Stimulated activated effector memory CD8-positive, alpha-beta T cell treated with anti-CD3 and anti-CD28 coated beads, Interleukin-12 subunit alpha, Interleukin-12 subunit beta, amount 100 ng/mL, for 72 hours (primary cell): ENCODE measurements around the gene WNT6.
A peak's percentile ranks its signal among the peaks of the same experiment; 100 is the strongest.

Source experiments
- ATAC-seq: fragments of 150-1000 bp; cut with Tn5 transposase; 2 replicates; pipeline ENCODE4 v1.10.0; 2021
- DNase-seq, 2 donors: peaks; one replicate each; pipeline ENCODE4 v3.0.0; 2021 to 2022; ENCODE audit warnings: low spot score in 2 of 2
- H3K27ac Mint-ChIP-seq: one replicate; pipeline ENCODE4 v1.8.0; 2022; ENCODE audit warnings: mild to moderate bottlenecking, mixed read lengths
- H3K36me3 Mint-ChIP-seq: one replicate; pipeline ENCODE4 v1.8.0; 2022; ENCODE audit warnings: mild to moderate bottlenecking, mixed read lengths
- H3K4me1 Mint-ChIP-seq: one replicate; pipeline ENCODE4 v1.8.0; 2022; ENCODE audit warnings: mixed read lengths
- H3K4me3 Mint-ChIP-seq: one replicate; pipeline ENCODE4 v1.8.0; 2022; ENCODE audit warnings: mild to moderate bottlenecking, mixed read lengths
- H3K9me3 Mint-ChIP-seq: one replicate; pipeline ENCODE4 v1.8.0; 2022; ENCODE audit warnings: mixed read lengths

WNT6 gene

DNA sequence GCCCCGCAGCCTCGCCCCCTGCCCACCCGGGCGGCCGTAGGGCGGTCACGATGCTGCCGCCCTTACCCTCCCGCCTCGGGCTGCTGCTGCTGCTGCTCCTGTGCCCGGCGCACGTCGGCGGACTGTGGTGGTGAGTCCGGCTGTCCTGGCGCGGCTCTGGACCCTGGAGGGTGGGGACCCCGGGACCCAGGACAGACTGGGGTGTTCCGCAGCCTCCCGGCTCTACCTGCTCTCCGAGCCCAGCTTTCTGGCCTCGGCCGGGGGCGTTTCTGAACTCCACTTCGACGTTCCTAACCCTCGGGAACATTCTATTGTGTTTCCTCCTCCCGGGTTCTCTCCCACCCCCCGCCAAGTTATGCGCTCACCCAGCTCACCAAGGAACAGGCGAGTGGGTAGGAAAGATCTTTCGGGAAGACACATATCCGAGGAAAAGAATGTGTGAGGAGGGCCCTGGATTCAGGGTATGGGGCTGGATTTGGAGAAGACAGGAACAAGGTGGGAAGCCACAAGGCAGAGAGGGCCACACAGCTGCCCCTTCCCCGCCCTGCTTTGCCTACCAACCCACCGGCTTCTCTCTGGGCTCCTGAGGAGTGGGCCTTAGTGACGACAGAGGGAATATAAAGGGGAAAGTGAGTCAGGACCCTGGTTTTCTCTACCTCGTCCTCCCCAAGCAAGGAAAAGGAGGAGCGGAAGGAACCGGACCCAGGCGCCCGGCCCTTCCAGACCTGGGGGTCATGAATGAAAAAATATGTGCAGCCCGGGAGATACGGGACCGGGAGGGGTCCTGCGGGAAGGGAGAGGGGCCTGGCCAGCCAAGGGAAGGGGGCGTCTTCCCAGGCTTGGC lies 605 bp downstream of the WNT6 start:
- Mint-ChIP-seq H3K4me3 (peak overlapping the region; percentile 67), H3K4me1 (peaks cover 26% of the 10 kb centered on the region), H3K27ac (no peak overlapping the region), H3K9me3 (no peaks in the 10 kb centered on the region), H3K36me3 (no peaks in the 10 kb centered on the region)
- DNase-seq (no peak), ATAC-seq (no peak)

DNA sequence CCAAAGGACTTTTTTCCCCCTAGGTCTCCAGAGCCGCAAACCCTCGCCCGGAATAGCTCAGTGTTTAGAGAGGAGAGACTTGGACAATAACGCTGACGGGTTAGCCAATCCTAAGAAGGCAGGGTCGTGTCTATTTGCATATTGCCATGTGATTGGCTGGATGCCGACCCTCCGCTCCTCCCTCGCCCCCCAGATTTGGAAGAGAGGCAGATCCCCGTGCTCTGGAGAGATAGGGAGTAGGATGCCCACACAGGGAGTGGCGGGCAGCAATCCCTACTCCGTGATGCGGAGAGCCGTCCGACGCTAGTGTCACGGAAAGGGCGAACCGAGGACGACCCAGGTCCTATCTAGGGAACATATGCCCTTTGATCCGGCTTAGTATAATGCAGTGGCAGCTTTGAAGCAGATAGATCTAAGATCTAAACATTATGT lies 1.4 kb downstream of the WNT6 start:
- Mint-ChIP-seq H3K4me1 (peaks cover 25% of the 10 kb centered on the region), H3K27ac (no peak overlapping the region)

DNA sequence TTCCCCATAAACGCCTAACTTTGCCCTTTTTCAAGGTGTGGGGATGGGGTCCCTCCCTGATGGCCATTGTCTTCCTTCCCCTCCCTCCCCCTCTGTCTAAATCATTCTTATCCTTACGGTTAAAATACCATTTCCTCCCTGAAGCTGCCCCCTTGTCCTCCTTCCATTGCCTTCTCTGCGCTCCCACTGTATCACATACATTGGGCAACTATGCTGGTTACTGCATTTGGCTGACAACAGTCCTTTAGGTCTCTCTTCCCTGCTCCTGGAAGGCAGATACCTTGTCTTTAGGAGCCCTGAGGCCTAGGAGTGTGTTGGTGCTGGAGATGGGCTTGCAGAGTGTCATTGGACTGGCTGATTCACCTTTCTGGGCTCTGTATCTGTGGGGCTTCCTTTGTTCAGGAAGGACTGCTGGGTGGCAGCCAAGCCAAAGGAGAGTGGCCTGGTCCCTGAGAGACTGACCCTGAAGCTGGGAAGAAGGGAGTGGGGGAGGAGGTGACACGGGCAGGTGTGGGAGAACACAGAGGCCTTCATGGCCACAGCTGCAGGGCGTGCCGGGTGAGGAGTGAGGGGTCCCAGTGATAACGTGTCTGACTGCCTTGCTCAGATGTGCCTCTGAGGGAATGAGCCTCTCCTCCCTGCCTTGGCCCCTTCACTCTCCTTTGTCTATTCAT lies 2.2 kb downstream of the WNT6 start:
- Mint-ChIP-seq H3K9me3 (no peaks in the 10 kb centered on the region), H3K36me3 (no peaks in the 10 kb centered on the region), H3K27ac (no peak overlapping the region), H3K4me1 (peaks cover 16% of the 10 kb centered on the region), H3K4me3 (no peak overlapping the region)
- DNase-seq, result no peak
- no peak for ATAC-seq

More for the DNA sequence above, 1.4 kb downstream of the WNT6 start:
- Mint-ChIP-seq H3K36me3 (no peaks in the 10 kb centered on the region), H3K4me3 (peak overlapping the region; percentile 67), H3K9me3 (no peaks in the 10 kb centered on the region)
- no peak for DNase-seq
- no peak for ATAC-seq

DNA sequence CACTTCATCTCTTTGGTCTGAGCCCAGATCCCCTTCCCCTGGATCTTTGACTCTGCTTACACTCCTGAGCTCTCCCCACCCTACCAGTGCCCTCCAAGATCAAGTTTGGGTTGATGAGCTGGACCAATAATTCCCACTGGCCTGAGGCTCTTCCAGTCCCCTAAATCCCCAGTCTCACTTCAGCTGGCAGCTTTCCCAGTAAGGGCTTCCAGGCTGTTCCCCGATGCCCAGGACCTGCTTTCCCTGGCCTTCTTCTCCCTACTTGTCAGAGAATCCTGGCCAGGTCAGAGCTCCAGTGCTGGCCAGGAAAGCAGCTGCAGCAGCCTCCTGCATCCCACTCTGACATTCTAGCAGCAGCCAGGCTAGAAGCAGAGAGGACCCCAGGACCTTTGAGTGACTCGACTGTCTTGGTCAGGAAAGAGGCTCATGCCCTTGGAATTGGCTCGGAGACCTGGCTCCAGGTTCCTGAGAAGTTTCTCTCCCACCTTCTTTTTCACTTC lies 3.5 kb downstream of the WNT6 start:
- no peak for DNase-seq
- Mint-ChIP-seq H3K36me3 (no peaks in the 10 kb centered on the region), H3K4me3 (no peak overlapping the region), H3K9me3 (no peaks in the 10 kb centered on the region), H3K4me1 (peaks cover 14% of the 10 kb centered on the region), H3K27ac (no peak overlapping the region)
- no peak for ATAC-seq

DNA sequence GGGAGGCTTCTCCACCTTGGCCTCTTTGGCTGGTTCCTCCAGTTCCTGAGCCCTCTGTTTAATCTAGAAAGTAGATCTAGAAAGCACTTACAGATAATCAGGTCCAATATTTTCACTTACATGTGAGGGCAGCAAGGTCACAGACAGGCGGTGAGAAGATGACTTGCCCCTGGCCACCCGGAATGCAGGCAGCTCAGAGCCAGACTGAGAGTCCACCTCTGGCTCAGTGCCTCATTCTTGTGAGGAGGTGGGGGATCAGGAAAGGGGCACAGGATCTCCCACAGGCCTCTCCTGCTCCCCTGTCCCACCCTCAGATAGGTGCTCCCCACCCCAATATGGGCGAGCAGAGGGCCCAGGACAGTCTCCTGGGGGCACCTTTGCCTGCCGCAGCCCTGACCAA lies 5.8 kb downstream of the WNT6 start:
- no peaks in the 10 kb centered on the region for H3K36me3 Mint-ChIP-seq
- ATAC-seq (no peak), DNase-seq (no peak)
- H3K4me3 Mint-ChIP-seq, result no peak overlapping the region
- H3K4me1 Mint-ChIP-seq, result peaks cover 8% of the 10 kb centered on the region
- H3K27ac Mint-ChIP-seq, result no peak overlapping the region
- no peaks in the 10 kb centered on the region for H3K9me3 Mint-ChIP-seq

DNA sequence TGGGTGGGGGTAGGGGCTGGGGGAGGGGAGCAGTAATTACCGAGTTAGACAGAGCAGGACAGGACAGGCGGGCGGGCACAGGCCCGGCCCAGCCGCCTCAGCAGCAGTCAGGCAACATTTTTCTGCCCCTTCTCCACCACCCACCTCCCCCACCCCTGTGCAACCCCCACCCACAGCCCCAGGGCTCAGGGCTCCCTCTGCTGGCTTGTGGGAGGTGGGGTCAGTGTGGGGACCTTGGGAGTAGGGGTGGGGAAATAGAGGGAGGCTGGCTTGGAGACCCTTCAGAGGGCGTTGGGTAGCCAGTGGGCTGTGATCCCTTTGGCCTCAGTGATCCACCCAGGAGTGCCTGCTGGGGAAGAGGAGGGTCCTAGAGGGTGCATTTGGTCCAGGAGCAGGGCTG lies 6.4 kb downstream of the WNT6 start:
- DNase-seq, result no peak
- Mint-ChIP-seq H3K9me3 (no peaks in the 10 kb centered on the region), H3K4me3 (no peak overlapping the region), H3K4me1 (peaks cover 2% of the 10 kb centered on the region), H3K27ac (no peak overlapping the region), H3K36me3 (no peaks in the 10 kb centered on the region)
- no peak for ATAC-seq

DNA sequence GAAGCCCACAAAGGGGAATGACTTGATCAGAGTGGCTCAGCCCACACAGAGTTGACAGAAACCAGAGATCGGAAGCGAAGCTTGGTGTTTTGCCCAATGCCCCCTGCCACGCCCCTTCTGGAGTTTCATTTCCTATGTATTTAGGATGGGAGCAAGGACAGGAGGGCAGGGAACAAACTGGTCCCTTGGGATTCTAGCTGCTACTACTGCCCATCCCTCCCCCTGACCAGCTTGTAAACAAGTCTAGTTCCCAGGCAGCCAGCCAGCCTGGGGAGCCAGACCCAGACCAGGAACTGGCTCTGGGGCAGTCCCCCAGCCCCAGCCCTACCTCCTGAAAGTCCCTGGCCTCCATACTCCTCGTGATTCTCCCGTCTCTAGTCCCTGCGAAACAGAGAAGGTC lies 8.3 kb downstream of the WNT6 start:
- H3K9me3 Mint-ChIP-seq, result no peaks in the 10 kb centered on the region
- peaks cover 16% of the 10 kb centered on the region for H3K4me1 Mint-ChIP-seq
- H3K4me3 Mint-ChIP-seq, result no peak overlapping the region
- DNase-seq, result no peak
- ATAC-seq, result no peak
- no peaks in the 10 kb centered on the region for H3K36me3 Mint-ChIP-seq
- H3K27ac Mint-ChIP-seq, result no peak overlapping the region

DNA sequence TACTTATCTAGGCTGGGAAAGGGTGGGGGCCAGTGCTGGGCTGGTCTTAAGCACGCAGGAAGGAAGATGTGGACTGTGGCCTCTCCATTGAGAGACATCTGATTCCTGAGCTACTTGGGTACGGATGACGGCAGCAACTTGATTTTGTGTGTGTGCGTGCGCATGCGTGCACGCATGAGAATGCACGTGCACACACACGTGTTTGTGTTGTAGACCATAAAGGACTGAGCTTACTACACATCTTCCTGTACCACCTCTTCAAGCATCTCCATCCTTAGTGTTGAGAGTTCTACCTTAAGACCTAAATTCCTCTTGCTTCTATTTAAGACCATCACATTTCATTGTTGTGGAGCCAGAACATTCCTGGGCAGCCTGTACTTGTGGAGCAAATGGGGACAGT lies 9.5 kb downstream of the WNT6 start:
- Mint-ChIP-seq H3K27ac (no peak overlapping the region), H3K4me3 (no peak overlapping the region), H3K4me1 (peaks cover 20% of the 10 kb centered on the region), H3K36me3 (no peaks in the 10 kb centered on the region), H3K9me3 (no peaks in the 10 kb centered on the region)
- no peak for ATAC-seq
- DNase-seq, result no peak

DNA sequence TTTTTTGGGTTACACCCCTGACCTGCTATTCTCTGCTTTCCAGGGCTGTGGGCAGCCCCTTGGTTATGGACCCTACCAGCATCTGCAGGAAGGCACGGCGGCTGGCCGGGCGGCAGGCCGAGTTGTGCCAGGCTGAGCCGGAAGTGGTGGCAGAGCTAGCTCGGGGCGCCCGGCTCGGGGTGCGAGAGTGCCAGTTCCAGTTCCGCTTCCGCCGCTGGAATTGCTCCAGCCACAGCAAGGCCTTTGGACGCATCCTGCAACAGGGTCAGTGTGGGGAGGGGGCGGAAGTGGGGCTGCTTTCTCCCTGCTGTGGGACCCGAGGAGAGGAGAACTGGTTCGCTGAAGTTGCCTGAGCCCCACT lies 11.4 kb downstream of the WNT6 start:
- Mint-ChIP-seq H3K27ac (no peak overlapping the region), H3K4me3 (peak overlapping the region; percentile 67), H3K9me3 (no peaks in the 10 kb centered on the region), H3K36me3 (no peaks in the 10 kb centered on the region), H3K4me1 (peaks cover 20% of the 10 kb centered on the region)
- ATAC-seq (no peak), DNase-seq (no peak)

DNA sequence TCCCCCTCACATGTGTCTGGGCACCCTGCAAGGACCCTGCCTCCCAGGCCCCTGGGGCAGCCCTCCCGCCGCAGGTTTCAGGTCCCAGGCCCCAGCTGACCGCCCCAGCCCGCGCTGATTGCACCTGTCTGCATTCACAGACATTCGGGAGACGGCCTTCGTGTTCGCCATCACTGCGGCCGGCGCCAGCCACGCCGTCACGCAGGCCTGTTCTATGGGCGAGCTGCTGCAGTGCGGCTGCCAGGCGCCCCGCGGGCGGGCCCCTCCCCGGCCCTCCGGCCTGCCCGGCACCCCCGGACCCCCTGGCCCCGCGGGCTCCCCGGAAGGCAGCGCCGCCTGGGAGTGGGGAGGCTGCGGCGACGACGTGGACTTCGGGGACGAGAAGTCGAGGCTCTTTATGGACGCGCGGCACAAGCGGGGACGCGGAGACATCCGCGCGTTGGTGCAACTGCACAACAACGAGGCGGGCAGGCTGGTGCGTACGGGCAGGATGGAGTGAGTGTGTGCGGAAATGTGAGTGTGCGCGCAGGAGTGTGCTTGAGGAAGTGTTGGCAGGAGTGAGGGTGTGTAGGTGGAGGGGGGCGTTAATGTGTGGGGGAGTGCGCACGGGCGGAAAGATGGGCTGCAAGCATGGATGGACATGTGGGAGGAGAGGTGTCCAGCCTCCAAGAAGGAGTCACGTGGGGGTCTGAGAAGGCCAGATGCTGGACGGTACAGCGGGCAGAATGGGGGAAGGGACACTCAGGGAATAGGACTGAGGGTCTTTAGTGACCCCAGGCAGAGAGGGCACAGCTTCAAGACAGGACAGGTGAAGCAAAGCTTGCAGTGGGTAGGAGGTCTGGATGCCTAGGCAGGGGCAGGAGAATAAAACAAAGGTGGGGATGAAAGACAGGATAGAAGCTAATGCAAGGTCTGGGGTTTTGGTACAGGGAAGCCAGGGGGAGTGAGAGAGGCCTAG lies 12.0 kb downstream of the WNT6 start:
- no peaks in the 10 kb centered on the region for H3K9me3 Mint-ChIP-seq
- no peaks in the 10 kb centered on the region for H3K36me3 Mint-ChIP-seq
- H3K4me3 Mint-ChIP-seq, result peak overlapping the region; percentile 67
- DNase-seq (no peak), ATAC-seq (peak; percentile 42)
- H3K27ac Mint-ChIP-seq, result no peak overlapping the region
- peaks cover 24% of the 10 kb centered on the region for H3K4me1 Mint-ChIP-seq

DNA sequence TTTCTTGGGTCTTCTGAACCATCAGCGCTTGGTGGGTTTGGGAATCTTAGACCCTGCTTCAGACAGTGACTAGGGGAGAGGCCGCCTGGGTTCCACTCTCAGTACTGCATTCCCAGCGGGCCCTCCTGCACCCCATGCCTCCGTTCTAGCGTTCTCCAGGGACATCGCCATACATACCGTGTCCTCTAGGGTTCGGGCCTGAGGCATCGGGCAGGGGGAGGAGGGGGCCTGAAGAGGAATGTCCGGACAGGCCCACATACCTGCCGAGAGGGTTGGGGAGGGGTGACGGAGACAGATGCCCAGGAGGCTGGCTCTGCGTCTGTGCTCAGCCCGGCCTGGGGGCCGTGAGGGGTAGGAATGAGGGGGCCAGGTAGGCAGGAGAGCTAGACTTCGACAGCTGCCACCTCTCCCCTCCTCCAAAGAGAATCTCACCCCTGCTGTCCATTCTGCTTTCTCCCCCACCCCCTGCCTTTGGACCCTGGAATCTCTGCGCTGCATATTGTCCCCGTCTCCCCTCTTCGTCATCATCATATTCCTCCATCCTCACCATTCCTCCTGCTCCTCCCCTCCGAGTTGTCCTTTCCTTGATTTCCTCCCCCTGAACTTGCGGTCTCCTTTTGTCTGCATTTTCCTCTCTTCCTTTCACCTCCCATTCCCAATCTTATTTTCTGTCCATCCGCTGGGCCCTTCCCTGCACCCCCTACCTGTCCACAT lies 13.2 kb downstream of the WNT6 start:
- Mint-ChIP-seq H3K4me1 (peaks cover 31% of the 10 kb centered on the region), H3K4me3 (peak overlapping the region; percentile 67), H3K9me3 (no peaks in the 10 kb centered on the region), H3K27ac (no peak overlapping the region), H3K36me3 (no peaks in the 10 kb centered on the region)
- DNase-seq (no peak), ATAC-seq (no peak)

DNA sequence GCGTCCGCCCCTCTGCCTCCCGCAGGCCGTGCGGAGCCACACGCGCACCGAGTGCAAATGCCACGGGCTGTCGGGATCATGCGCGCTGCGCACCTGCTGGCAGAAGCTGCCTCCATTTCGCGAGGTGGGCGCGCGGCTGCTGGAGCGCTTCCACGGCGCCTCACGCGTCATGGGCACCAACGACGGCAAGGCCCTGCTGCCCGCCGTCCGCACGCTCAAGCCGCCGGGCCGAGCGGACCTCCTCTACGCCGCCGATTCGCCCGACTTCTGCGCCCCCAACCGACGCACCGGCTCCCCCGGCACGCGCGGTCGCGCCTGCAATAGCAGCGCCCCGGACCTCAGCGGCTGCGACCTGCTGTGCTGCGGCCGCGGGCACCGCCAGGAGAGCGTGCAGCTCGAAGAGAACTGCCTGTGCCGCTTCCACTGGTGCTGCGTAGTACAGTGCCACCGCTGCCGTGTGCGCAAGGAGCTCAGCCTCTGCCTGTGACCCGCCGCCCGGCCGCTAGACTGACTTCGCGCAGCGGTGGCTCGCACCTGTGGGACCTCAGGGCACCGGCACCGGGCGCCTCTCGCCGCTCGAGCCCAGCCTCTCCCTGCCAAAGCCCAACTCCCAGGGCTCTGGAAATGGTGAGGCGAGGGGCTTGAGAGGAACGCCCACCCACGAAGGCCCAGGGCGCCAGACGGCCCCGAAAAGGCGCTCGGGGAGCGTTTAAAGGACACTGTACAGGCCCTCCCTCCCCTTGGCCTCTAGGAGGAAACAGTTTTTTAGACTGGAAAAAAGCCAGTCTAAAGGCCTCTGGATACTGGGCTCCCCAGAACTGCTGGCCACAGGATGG lies 14.0 kb downstream of the WNT6 start:
- no peaks in the 10 kb centered on the region for H3K9me3 Mint-ChIP-seq
- peak overlapping the region; percentile 67 for H3K4me3 Mint-ChIP-seq
- DNase-seq (no peak), ATAC-seq (peak; percentile 39)
- H3K27ac Mint-ChIP-seq, result no peak overlapping the region
- peaks cover 31% of the 10 kb centered on the region for H3K4me1 Mint-ChIP-seq
- no peaks in the 10 kb centered on the region for H3K36me3 Mint-ChIP-seq

DNA sequence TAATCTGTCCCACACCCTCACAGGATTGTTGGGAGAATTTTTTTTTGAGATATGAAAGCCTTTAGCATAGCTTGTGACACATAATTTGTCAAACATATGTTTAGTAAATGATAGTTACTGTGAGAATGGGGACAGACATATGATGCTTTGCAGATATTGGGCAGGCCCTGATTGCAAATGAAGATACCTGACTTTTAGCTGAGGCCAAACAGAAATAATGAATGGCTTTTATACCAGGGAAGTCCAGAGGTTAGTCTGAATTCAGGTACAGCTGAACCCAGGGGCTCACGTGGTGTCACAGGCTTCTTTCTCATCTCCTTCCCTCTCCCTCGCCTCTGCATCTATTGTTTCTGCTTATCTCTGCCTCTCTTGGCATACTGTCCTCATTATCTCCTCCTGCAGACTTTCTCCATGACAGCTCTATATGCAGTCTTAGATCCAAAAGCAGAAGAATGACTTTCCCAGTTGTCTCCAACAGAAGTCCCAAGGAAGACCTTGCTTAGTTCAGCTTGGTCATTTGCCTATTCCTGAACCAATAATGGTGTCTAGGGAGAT lies 16.2 kb downstream of the WNT6 start:
- Mint-ChIP-seq H3K27ac (no peak overlapping the region), H3K4me1 (peaks cover 46% of the 10 kb centered on the region), H3K36me3 (peaks cover 6% of the 10 kb centered on the region), H3K4me3 (no peak overlapping the region), H3K9me3 (no peaks in the 10 kb centered on the region)
- no peak for ATAC-seq
- no peak for DNase-seq
